IPS-18c (cell line): ENCODE measurements around the gene USP28.

ENCODE experiments used
- H3K4me3 ChIP-seq: 2 replicates; pipeline ENCODE4 v1.7.0; 2013; ENCODE audit warnings: low read depth, mild to moderate bottlenecking, low read length, moderate library complexity; ENCODE audit not compliant: insufficient read depth
- H3K9me3 ChIP-seq: one replicate; pipeline ENCODE4 v1.6.1; 2013; ENCODE audit warnings: mild to moderate bottlenecking, low read length, moderate library complexity; ENCODE audit not compliant: control insufficient read depth, insufficient read depth

USP28 gene

DNA sequence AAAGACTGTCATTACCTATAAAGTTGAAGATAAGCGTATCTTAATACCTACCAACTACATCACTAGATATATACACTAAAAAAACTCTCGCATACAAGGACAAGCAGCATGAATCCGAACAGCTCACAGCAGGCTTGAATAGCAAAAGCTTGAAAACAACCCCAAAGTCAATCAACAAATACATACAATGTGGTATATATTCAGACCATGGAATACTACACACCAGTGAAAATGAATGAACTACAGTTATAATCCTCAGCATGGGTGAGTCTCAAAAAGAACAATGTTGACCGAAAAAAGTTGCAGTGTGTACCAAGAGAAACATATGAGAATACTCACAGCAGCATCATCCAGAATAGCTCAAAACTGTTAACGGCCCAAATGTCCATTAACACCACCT is 25.2 kb downstream of the USP28 start:
- no peaks in the 10 kb centered on the region for H3K9me3 ChIP-seq
- no peak overlapping the region for H3K4me3 ChIP-seq

DNA sequence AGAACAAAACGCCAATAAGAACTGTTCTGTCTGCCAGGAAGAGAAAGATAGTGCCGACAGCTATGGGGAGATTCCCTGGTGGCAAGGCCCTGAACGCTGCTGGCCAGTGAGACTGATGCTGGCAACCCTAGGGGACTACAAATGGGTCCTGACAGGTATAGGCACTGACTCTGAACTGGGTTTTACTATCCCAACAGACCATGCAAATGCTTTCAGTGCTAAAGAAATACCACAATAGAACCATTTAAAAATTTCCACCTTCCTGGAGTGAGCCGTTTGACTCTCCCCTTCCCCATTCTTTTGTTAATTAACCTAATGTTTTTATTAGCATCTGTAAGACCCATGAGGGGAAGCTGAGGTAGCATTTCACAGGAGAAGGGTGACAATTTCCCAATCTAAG is 25.7 kb downstream of the USP28 start:
- H3K9me3 ChIP-seq = no peaks in the 10 kb centered on the region
- no peak overlapping the region for H3K4me3 ChIP-seq

DNA sequence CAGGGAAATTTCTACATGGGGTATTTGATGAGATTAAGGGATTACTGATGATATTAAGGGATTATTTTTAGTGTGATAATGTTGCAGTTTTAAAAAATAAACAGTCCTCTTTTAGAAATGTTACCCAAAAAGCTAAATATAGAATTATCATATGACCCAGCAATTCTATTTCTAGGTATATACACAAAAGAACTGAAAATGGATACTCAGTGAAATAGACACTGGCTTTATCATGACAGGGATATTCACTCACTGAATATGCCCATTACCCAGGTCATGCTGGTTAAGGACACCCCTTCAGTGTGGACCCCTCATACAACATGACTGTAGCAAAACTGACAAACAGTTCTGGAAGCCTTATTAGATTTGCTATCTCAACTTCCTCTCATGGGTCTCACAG is 27.8 kb downstream of the USP28 start:
- no peaks in the 10 kb centered on the region for H3K9me3 ChIP-seq
- no peak overlapping the region for H3K4me3 ChIP-seq

DNA sequence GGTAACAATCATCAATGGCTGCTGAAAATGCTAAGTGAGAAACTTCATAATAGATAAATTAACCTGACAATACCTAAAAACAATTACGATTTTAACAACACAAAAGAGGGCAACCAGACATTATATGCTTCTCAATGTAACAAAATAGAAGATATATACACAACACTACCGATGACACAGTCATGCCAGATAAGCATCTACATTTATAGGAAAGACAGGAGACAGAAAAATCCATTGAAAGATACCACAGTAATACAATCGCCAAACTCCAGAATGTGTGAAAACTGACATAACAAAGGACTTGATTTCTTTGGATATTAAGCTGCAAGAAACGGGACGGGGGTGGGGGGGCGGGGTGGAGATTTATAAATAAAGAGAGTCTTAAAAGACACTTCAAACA is 28.3 kb downstream of the USP28 start:
- Histone ChIP-seq H3K9me3 (no peaks in the 10 kb centered on the region), H3K4me3 (no peak overlapping the region)

DNA sequence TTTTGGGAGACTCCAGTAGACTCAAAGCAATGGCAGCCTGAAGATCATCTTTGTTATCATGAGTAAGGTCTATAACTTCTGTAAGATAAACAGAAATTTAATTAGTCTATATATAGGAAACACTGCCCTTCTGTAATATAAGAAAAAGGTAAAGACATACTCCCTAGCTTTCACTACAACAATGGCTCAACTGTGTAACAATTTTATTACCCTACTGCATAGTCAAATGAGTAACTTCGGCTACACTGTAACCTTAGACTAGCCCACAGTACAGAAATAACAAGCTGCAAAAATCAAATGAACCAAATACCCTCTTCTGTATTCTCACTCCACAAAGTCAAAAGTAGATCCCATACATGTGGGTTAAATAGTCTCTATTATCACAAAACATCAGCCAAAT is 33.7 kb downstream of the USP28 start:
- Histone ChIP-seq H3K9me3 (no peaks in the 10 kb centered on the region), H3K4me3 (no peak overlapping the region)

DNA sequence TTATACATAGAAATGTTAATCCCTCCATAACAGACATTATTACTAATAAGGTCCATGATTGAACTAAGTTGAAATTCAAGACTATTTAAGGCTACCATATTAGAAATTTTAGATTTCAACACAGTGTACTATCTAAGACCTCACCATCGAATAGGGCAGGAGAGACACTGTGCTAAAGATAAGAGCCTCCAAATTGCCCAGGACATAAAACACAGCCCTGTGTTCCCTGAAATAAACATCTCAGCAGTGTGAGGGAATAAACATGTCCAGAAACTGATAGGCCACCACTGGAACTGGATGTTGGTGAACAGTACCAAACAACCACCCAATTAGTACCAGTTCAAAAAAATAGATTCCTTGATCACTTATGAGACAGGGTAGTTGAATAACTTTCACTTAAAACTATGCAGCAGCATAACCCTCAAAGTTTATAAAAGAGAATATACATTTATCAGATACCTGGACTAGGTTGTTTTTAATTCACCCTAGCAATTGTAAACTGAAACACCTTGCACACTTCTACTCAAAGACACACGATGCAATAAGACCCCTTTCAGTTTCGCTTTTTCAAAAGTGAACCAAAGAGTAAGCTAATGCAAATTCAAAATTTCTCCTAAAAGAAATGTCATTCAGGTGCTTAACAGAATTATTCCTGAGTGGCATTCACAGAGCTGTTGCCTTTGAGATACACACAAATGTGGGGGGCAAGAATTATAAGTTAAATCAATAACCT is 34.3 kb downstream of the USP28 start:
- Histone ChIP-seq H3K4me3 (no peak overlapping the region), H3K9me3 (no peaks in the 10 kb centered on the region)

DNA sequence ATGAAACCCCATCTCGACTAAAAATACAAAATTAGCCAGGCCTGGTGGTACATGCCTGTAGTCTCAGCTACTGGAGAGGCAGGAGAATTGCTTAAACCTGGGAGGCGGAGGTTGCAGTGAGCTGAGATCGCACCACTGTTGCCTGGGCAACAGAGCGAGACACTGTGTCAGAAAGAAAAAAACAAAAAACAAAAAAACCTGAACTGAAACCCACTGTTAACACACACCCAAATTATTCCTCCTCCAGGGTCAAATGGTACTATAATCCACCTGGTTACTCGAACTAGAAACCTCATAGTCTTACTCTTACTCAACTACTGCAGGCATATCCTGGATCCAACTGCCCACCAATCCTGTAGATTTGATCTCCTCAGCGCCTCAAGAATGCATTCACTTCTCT is 35.5 kb downstream of the USP28 start:
- H3K9me3 ChIP-seq = no peaks in the 10 kb centered on the region
- no peak overlapping the region for H3K4me3 ChIP-seq

DNA sequence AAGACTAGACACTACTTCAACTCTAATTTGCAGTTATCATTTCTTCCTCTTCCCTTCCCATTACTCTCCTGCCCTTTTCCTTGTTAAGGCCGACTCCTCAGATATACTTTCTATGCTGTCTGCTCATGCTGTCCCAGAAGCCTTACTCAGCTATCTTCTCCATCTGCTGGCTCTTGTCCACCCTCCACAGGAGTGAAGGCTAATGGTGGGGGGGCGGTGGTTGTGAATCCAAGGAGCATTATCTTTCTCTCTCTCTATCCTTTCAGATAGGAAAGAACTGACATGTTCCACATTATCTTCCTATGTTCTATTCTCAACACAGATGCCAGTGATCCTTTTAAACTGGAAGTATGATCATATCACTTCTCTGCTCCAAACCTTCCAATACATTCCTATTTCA is 37.4 kb downstream of the USP28 start:
- no peak overlapping the region for H3K4me3 ChIP-seq
- H3K9me3 ChIP-seq = no peaks in the 10 kb centered on the region

DNA sequence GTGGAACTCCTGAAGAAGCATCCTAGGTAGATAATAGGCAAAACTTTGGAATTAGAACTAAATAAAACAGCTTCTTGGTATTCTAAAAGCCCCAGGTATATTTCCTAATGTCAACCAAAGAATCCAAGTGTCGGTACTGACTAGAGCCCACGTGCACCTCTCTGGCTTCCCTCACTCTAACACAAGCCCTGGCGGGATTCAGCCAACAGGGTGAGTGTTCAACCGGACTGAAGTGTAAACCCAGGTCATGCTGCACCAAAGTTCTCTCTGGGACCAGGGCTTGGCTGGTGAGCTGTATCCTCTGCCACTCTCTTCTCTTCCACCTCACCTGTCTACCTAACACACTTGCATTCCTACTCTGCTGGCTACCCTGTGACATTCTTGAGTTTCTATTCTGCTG is 40.1 kb downstream of the USP28 start:
- no peak overlapping the region for H3K4me3 ChIP-seq
- H3K9me3 ChIP-seq = no peaks in the 10 kb centered on the region

DNA sequence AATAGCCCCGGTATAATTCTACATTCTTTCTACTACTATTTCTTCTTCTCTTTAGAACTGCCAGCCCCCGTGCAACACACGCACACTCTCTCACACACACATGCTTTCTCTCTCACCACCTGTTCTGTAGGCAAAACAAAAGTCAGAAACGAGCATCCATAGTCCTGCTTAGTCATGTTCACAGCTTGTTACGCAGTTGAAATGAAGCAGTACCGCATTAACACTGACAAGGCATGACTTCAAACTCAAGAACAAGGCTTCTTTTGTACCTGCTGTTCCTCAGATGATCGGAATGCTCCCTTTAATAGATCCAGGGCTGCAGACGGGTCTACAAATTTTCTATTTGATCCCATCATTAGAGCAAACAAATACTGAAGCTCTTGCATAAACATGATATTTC is 42.2 kb downstream of the USP28 start:
- no peak overlapping the region for H3K4me3 ChIP-seq
- H3K9me3 ChIP-seq = no peaks in the 10 kb centered on the region

DNA sequence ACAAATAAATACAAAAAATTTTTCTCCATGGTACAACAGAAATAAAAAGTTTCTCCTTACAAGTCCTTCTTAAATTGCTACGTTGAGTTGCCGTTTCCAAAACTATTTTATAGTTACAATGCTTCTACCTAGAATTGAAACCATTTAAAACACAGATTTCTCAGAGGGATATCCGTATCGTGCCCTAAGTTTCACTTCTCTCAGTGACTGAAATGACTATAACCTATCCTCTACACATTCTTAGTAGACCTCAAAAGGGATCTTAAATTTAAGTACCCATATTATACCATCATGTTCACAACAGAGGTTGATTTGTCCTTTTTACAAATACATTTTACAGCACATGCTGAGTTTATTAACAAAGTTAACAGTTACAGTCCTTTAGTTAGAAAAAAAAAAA is 44.1 kb downstream of the USP28 start:
- Histone ChIP-seq H3K4me3 (no peak overlapping the region), H3K9me3 (no peaks in the 10 kb centered on the region)

DNA sequence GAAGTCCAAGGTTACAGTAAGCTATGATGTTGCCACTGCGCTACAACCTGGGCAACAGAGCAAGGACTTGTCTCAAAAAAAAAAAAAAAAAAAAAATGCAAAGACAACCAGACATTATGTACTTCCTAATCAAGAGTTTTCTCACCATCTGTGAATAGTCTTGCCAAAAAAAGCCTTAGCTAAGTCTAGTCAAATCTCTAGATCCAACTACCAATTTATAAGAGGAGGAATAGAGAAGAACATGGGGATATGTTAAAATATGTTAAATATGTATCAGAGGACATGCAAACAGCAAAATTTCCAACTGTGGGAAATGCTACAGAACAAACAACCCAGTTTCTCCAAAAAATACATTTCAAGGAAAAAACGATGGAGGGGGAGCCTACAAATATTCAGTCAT is 45.6 kb downstream of the USP28 start:
- no peak overlapping the region for H3K4me3 ChIP-seq
- H3K9me3 ChIP-seq = no peaks in the 10 kb centered on the region

DNA sequence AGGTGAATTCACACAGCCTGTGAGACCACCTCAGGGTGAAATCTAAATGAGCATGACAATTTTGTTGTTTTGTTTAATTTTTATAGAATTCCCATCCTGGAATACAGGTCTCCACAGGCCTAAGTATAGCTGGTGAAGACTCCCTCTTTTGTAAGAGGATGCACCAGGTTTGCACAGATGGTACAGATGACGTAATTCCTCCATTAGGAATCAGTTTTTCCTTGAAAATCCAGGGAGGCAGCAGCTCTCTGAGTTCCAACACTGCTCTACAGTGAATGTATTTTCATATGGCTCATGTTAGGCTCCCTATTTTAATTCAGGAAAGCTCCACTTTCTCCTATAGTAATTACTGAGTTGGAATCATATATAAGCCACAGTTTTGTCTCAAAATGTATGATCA is 47.2 kb downstream of the USP28 start:
- no peak overlapping the region for H3K4me3 ChIP-seq
- H3K9me3 ChIP-seq = no peaks in the 10 kb centered on the region

DNA sequence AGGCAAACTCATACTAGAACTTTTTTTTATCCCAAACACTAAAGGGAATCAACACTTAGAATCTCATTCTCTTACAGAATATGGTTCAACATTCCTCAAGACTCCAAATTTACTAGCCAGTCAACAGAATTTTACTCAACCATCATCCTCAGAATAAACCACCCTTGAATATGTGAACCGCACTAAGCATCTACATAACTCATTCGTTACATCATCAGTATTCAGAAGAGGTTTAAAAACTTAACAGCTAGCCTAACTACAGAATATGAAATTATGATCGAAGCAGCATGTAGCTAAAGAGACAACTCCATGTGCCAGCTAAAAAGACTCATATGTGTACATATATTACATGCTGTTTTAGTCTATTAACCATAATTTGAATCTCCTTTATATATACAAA is 47.9 kb downstream of the USP28 start:
- Histone ChIP-seq H3K4me3 (no peak overlapping the region), H3K9me3 (peaks cover 2% of the 10 kb centered on the region)

DNA sequence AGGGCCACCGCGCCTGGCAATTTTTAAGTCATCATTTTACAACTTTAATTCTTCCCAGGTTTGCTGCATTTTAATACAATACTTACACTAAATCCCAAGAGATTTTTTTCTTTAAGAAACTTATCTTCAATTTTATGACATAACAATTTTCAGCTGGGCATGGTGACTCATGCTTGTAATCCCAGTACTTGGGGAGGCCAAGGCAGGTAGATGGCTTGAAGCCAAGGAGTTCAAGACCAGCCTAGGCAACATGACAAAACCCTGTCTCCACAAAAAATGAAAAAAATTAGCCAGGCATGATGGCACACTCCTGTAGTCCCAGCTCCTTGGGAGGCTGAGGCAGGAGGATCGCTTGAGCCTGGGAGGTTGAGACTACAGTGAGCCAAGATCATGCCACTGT is 56.9 kb downstream of the USP28 start:
- peaks cover 2% of the 10 kb centered on the region for H3K9me3 ChIP-seq
- H3K4me3 ChIP-seq = no peak overlapping the region

DNA sequence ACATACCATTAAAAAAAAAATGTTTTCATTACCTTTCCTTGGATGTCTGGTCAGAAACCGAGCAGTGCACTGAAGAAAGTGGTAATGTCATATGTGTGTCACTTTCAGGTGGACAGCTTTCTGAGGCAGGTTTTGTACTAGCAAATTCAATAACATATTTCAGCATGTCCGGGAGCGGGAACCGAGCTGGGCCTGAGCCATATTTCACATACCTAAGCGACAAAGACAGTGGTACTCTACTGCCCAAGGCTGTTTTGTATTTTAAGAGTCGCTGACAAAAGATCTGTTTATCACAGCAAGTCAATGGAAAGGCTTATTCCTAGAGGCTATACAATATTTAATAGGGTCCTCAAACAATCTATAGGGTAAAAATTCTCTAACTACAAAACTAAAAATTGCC is 57.7 kb downstream of the USP28 start:
- Histone ChIP-seq H3K4me3 (no peak overlapping the region), H3K9me3 (peaks cover under 1% of the 10 kb centered on the region)

DNA sequence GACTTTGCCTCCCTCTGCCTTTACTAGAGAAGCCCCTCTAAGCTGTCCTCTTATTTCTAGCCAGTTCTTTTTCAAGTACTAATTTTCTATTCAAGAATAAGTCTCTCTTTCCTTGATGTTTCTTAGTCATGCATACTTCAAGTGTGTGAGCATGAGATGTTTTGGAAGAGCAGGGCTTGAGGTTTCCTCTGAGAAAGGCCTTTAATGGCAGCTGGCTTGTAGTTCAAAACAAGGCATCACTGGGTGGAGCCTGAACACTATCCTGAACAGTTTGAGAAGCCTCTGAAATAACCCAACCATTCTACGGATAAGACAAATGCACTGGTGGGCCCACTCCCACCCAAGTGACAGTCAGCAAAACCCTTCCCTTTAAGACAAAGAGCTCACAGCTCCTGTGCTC is 58.2 kb downstream of the USP28 start:
- H3K9me3 ChIP-seq = no peaks in the 10 kb centered on the region
- no peak overlapping the region for H3K4me3 ChIP-seq

DNA sequence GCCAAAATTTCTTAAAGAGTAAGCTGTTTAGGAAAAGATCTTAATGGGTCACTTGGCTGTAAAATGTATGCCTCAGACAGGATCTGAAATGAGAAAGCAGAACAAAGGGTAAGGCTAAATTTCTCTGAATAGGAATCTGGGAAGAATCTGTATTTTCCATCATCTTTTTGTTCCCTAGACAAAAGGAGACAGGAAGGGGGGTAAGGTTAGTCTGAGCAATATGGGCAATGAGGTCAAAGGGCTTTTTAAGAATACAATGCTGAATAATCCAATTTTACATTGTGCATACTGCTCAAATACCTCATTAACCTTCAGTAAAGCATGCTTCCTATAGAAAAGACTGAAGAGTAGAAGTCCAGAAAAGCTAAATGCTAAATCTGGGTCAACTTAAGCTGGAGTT is 61.2 kb downstream of the USP28 start:
- H3K4me3 ChIP-seq = no peak overlapping the region
- no peaks in the 10 kb centered on the region for H3K9me3 ChIP-seq

DNA sequence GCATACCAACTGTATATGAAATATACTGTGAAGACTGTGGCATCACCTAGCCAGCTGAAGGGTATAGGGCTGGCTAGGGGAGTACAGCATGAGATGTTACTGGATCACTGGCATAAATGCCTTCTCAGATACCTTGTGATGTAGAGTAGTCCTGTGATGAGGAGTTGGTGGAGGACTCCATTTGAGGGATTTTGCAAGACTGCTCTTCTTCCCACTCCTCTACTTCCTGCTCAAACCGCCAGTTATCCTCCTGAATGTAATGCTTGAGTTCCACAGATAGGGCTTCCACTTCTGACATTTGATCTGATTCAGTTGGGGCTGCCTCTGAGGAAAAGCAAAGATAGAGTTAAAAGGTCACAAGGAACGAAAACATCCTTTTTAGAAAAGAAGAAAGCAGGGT is 66.4 kb downstream of the USP28 start:
- Histone ChIP-seq H3K9me3 (no peaks in the 10 kb centered on the region), H3K4me3 (no peak overlapping the region)
